HUES6 (cell line): ENCODE measurements around the gene OR52M1.
"Not testable (repeated sequence)": the region's sequence is repeated elsewhere in the genome, so short reads cannot be mapped to it uniquely, and the experiment has no call there.

Experiments
- H3K27ac ChIP-seq: 2 replicates; pipeline ENCODE4 v1.7.0; 2013; ENCODE audit warnings: low read depth, mild to moderate bottlenecking, low read length, inconsistent platforms
- H3K27me3 ChIP-seq: 2 replicates; pipeline ENCODE4 v1.6.1; 2013; ENCODE audit warnings: low read length; ENCODE audit not compliant: control insufficient read depth, insufficient read depth
- H3K36me3 ChIP-seq: 2 replicates; pipeline ENCODE4 v1.6.1; 2013; ENCODE audit warnings: low read length; ENCODE audit not compliant: control insufficient read depth, insufficient read depth
- H3K4me1 ChIP-seq: 2 replicates; pipeline ENCODE4 v1.6.1; 2013; ENCODE audit warnings: low read length; ENCODE audit not compliant: control insufficient read depth, insufficient read depth
- H3K4me3 ChIP-seq: 2 replicates; pipeline ENCODE4 v1.5.1; 2013; ENCODE audit warnings: low read depth, low read length
- H3K9ac ChIP-seq: one replicate; pipeline ENCODE4 v1.6.1; 2013; ENCODE audit warnings: mild to moderate bottlenecking, low read length
- H3K9me3 ChIP-seq: 2 replicates; pipeline ENCODE4 v1.6.1; 2013; ENCODE audit warnings: low read depth, low read length; ENCODE audit not compliant: control insufficient read depth, insufficient read depth

OR52M1 gene

DNA sequence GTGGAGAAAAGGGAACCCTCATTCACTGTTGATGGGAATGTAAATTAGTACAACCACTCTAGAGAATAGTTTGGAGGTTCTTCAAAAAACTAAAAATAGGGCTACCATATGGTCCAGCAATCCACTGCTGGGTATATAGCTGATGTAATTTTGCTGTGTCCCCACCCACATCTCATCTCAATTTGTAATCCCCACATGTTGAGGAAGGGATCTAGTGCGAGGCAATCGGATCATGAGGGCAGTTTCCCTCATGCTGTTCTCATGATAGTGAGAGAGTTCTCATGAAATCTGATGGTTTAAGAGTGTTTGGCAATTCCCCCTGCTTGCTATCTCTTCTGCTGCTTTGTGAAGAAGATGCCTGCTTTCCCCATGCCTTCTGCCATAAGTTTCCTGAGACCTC, 17.1 kb upstream of the OR52M1 start:
- Histone ChIP-seq H3K27me3 (no peaks in the 10 kb centered on the region; the same call in 1 of the 2 replicates), H3K36me3 (no peaks in the 10 kb centered on the region), H3K4me1 (no peaks in the 10 kb centered on the region), H3K4me3 (no peak overlapping the region), H3K27ac (no peak overlapping the region), H3K9me3 (peaks cover 2% of the 10 kb centered on the region; the same call in 1 of the 2 replicates), H3K9ac (no peak overlapping the region)

GRCh38 chr11:4531686-4532085, 13.3 kb upstream of the OR52M1 start:
- not testable (repeated sequence) for H3K36me3 ChIP-seq, H3K4me1 ChIP-seq, H3K27ac ChIP-seq, H3K27me3 ChIP-seq, H3K4me3 ChIP-seq, H3K9me3 ChIP-seq, H3K9ac ChIP-seq

DNA sequence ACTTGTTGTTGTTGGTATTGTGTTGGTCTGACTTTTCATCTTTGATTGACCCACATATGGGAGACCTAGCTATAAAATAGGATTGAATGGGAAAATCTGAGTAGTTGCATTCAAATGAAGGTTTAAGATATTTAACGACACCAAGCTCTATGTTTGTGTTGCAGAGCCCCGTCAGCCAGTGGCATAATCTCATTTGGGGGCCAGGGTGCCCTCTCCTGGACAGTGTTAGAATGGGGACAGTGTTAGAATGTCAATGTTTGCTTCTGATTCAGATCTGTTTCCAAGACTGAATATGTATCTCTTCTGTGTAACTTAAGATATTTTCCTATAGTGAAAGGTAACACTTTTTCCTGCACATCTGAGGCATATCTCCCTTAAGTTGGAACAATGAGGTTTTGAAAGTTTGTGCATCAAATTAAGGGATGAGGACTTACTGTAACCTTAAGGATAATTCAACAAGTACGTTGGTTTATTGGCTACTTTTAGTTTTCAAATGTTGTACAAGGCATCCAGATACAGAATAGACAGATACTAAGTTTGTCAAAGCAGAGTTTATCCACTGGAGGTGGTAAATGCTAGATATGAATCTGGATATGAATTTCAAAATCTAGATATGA, 5.3 kb upstream of the OR52M1 start:
- no peaks in the 10 kb centered on the region for H3K36me3 ChIP-seq
- H3K9me3 ChIP-seq, result no peaks in the 10 kb centered on the region

GRCh38 chr11:4541071-4541470, 3.9 kb upstream of the OR52M1 start:
- H3K9me3 ChIP-seq, result no peaks in the 10 kb centered on the region
- H3K4me1 ChIP-seq, result no peaks in the 10 kb centered on the region
- H3K36me3 ChIP-seq, result no peaks in the 10 kb centered on the region
- no peak overlapping the region for H3K4me3 ChIP-seq
- H3K27me3 ChIP-seq, result peaks cover 4% of the 10 kb centered on the region; the same call in 1 of the 2 replicates
- H3K9ac ChIP-seq, result no peak overlapping the region
- H3K27ac ChIP-seq, result no peak overlapping the region

More for the DNA sequence above, 5.3 kb upstream of the OR52M1 start:
- no peak overlapping the region for H3K4me3 ChIP-seq
- no peak overlapping the region for H3K9ac ChIP-seq
- H3K4me1 ChIP-seq, result no peaks in the 10 kb centered on the region
- H3K27me3 ChIP-seq, result peaks cover 4% of the 10 kb centered on the region; the same call in 1 of the 2 replicates
- no peak overlapping the region for H3K27ac ChIP-seq

DNA sequence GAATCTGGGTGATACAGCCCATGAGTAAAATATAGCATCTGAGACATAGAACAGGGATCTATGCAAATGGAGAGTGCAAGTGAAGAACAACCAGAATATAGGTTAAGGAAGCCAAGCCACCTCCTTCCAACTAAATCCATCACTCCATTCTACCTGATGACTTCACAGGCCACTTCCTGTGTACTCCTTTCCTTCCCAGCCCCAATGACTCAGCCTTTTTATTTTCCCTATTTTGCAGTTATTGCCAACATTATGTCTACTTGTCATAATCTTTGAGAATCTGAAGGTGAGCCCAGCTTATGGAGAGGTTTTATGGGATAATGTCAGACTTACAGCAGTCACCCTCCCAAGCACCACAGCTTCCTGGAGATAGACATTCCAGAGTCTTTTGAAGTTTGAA, 1.4 kb upstream of the OR52M1 start:
- Histone ChIP-seq H3K9me3 (no peaks in the 10 kb centered on the region), H3K27me3 (peaks cover 4% of the 10 kb centered on the region; the same call in 1 of the 2 replicates)

GRCh38 chr11:4546878-4547277, 1.9 kb downstream of the OR52M1 start:
- peaks cover 1% of the 10 kb centered on the region; the same call in 1 of the 2 replicates for H3K27me3 ChIP-seq
- H3K4me1 ChIP-seq, result no peaks in the 10 kb centered on the region
- no peaks in the 10 kb centered on the region for H3K36me3 ChIP-seq
- peaks cover 2% of the 10 kb centered on the region; the same call in 1 of the 2 replicates for H3K9me3 ChIP-seq
- no peak overlapping the region for H3K9ac ChIP-seq
- H3K27ac ChIP-seq, result no peak overlapping the region
- H3K4me3 ChIP-seq, result no peak overlapping the region

More for the DNA sequence above, 1.4 kb upstream of the OR52M1 start:
- Histone ChIP-seq H3K27ac (no peak overlapping the region), H3K4me1 (no peaks in the 10 kb centered on the region), H3K4me3 (no peak overlapping the region), H3K36me3 (no peaks in the 10 kb centered on the region), H3K9ac (no peak overlapping the region)

DNA sequence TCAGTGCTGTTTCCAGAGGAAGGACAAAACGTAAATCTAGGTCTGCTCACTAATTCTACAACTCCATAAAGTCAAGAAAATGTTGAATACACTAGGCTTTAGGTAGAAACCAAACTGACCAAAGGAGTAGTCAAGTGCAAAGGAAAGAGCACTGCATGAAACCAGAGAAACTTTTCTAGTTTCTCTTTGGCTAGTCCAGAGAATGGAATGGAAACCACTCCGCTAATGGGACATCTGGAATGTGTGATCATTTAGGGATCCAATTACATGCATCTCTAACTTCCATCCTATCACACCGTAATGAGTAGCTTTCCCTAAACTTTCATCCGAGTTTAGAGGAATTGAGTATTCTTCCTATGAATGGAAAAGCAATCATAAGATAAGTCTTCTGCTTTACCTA, 2.4 kb downstream of the OR52M1 start:
- Histone ChIP-seq H3K9me3 (peaks cover 2% of the 10 kb centered on the region; the same call in 1 of the 2 replicates), H3K9ac (no peak overlapping the region), H3K27me3 (no peaks in the 10 kb centered on the region), H3K36me3 (no peaks in the 10 kb centered on the region), H3K4me1 (no peaks in the 10 kb centered on the region), H3K4me3 (no peak overlapping the region), H3K27ac (no peak overlapping the region)

DNA sequence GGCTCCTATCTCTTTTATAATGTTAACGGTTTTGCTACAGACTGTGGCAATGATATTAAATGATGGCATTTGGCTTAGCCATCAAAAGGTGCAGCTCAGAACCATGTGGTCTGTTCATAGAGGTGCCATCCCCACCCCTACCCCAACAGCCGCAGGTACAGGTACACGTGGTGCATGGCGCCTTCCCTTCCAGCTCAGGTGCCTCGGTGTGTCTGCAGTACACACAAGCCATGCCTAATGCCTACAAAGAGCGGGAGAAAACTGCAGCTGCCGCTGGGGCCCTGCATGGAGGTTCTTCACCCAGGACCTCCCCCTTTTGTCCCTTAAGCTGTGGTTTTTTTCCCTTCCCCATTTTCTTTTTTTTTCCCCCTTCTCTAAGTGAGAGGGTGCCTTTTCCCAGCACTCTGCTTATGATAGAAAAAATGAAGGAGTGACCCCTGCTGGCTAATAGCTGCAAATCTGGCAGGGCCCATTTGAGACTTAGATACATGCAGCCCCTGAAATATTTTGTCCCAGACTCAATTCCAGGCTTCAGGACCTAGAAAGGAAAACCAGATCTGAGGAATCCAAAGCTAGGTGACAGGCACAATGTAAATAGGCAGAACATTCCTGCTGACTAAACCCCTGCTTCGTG, 6.5 kb downstream of the OR52M1 start:
- peaks cover 2% of the 10 kb centered on the region; the same call in 1 of the 2 replicates for H3K9me3 ChIP-seq

GRCh38 chr11:4559527-4560440, 14.8 kb downstream of the OR52M1 start:
- H3K36me3 ChIP-seq, result no peaks in the 10 kb centered on the region
- H3K4me1 ChIP-seq, result peaks cover 5% of the 10 kb centered on the region; the same call in 1 of the 2 replicates
- no peak overlapping the region for H3K9ac ChIP-seq
- no peaks in the 10 kb centered on the region for H3K27me3 ChIP-seq
- no peak overlapping the region for H3K4me3 ChIP-seq
- 0 out of 2 replicates have a peak, but pooled peaks cover 3% of the 10 kb centered on the region for H3K9me3 ChIP-seq
- no peak overlapping the region for H3K27ac ChIP-seq

More for the DNA sequence above, 6.5 kb downstream of the OR52M1 start:
- no peak overlapping the region for H3K27ac ChIP-seq
- H3K4me1 ChIP-seq, result no peaks in the 10 kb centered on the region
- H3K36me3 ChIP-seq, result no peaks in the 10 kb centered on the region
- no peak overlapping the region for H3K4me3 ChIP-seq
- H3K9ac ChIP-seq, result no peak overlapping the region
- H3K27me3 ChIP-seq, result no peaks in the 10 kb centered on the region

- 0 out of 2 replicates have a peak, but pooled peaks cover 3% of the 10 kb centered on the region for H3K9me3 ChIP-seq
- H3K27ac ChIP-seq, result no peak overlapping the region
- peaks cover 5% of the 10 kb centered on the region; the same call in 1 of the 2 replicates for H3K4me1 ChIP-seq
- H3K4me3 ChIP-seq, result no peak overlapping the region
- no peak overlapping the region for H3K9ac ChIP-seq
- H3K27me3 ChIP-seq, result no peaks in the 10 kb centered on the region
- no peaks in the 10 kb centered on the region for H3K36me3 ChIP-seq
Measured at GRCh38 chr11:4560467-4560866, 15.5 kb downstream of the OR52M1 start.
